NCI-H2107 treated with DMSO at 0.1 percent for 48 hours (cell line): Measurements from ENCODE around the gene IRF2.

Experiments
- DNase-seq: peaks from one replicate; lab custom pipeline; 2025; ENCODE audit not compliant: unreplicated experiment; lab: John Stamatoyannopoulos, UW

The IRF2 gene

DNA sequence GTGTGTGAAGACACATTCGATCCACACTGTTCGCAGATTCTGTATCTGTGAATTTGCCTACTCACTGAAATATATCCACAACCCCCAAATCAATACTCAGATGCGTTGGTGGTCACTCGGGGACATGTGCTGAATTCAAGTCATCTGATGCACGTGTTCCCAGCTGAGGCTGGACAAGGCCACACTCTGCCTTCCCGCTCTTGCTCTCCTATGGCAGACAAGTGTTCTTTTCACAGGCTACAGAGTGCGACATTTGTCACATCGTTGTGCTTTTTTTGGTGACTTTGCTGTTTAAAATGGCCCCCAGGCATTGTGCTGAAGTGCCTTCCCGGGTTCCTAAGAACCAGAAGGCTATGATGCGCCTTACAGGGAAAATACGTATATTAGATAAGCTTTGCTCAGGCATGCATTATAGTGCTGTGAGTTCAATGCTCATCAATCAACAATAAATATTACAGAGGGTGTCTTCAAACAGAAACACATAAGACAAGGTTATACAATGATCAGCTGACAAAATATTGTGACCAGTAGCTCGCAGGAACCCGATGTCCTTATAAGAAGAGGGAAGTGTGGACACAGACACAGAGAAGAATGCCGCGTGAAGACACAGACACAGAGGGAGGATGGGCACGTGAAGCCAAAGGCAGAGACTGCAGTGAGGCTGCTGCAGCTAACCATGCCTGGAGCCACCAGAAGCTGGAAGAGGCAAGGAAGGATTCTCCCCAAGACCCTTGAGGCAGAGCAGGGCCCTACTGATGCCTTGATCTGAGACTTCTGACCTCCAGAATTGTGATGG lies 42.0 kb downstream of the IRF2 start:
- no peak for DNase-seq

DNA sequence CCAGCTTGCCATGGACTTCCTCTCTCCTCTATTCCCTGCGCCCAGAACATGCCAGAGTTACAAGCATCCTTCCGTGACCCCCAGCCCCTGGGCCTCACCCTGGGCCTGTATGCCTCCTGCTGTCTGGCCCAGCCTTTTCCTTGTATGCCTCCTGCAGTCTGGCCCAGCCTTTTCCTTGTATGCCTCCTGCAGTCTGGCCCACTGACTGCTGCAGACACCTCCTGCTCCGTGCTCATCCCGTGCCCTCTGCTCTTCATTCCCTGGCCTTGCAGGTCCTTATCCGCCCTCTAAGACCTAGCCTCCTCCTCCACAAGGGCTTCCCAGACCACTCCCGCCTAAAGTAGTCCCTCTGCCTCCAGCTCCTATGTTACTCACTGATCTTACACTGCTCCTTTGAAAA lies 44.2 kb downstream of the IRF2 start:
- DNase-seq: no peak

DNA sequence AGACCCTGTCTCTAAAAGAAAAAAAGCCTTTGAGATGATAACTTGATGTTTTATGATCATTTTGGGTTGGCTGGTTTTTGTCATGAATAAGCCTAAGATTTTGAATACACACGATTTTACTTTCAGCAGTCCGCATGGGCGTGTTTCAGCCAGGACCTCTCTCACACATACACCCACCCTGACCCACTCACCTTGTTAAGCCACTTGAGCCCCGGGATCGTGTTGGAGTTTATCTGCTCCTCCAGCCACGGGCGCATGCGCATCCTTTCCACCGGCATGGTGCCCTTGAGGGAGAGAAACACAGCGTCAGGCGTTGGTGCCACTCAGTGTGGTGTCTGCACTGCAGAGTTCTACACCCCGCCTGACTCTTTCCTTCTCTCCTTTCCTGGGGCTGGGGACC lies 45.6 kb downstream of the IRF2 start:
- DNase-seq: no peak

DNA sequence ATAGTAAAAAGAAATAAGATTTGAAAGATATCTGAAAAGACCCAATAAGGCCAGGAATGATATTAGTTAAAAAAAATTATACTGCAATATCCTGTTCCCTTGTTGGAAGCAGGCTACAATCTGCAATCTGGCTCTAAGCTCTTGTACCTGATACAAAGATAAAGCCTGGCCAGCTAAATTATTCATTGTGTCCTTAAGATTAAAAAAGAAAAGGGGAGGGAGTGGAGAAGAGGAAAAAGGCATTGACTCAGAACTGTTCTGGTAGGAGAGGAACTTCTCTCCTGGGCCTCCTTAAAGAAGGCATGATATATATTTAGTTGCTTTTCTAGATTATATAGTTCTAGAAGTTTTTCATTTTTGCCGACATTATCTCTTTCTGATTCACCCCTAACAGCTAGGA lies 46.7 kb downstream of the IRF2 start:
- DNase-seq: no peak

DNA sequence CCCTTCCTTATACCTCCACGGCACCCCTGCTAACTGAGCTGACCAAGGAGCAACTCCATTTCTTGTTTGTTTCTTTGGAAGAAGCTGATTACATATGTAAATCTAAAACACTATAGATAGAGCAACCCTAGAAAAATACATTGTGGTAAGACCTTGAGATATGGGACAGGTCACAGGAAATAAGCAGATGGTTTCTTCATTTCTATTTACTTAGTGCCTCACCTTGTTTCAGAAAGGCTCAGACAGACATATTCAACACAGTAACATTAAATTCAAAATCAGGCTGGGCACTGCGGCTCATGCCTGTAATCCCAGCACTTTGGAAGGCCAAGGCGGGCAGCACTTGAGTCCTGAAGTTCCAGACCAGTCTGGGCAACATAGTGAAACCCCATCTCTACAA lies 47.3 kb downstream of the IRF2 start:
- no peak for DNase-seq

DNA sequence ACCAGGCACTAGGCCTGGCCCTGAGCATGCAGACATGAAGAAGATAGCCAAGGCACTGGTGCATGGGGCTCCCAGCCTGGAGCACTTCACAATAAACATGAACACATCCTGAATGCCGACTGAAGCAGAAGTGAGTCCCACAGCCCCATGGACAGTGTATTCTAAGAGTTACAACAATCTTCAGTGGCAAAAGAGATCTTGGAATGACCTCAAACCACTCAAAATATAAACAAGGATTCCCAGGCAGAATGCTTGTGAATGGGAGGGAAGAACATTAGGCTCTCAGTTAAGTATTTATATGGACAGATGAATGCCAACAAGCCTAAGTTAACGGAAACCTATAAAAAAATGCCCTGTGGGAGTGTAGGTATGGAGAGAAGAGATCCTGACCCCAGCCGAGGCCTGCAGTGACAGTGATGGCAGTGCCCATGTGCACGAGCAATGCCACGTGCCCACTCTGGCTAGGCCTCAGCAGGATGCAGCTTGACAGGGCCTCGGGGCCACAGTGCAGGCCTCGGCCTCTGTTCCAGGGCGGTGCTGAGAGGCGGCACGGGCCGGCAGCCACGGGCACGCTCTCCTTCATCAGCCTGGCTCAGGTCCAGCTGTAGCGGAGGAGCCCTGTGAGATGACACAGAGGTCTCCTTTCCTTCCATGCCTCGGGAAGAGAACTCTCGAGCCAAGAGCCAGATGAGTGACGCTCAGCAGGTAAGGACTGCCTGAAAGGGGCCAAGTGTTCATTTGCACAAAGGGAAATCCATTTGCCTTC lies 49.2 kb downstream of the IRF2 start:
- DNase-seq: no peak

DNA sequence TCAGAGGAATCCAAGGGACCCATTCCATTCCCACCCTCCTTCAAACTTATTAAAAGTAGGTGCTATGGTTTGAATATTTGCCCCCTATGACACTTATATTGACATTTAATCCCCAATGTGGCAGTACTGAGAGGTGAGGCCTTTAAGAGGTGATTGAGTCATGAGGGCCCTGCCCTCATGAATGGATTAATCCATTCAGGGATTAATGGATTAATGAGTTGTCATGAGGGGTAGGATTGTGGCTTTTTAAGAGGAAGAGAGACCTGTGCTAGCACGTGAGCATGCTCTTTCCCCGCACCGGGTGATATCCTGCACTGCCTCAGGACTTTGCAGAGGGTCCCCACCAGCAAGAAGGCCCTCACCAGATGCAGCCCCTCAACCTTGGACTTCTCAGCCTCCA lies 50.1 kb downstream of the IRF2 start:
- no peak for DNase-seq

DNA sequence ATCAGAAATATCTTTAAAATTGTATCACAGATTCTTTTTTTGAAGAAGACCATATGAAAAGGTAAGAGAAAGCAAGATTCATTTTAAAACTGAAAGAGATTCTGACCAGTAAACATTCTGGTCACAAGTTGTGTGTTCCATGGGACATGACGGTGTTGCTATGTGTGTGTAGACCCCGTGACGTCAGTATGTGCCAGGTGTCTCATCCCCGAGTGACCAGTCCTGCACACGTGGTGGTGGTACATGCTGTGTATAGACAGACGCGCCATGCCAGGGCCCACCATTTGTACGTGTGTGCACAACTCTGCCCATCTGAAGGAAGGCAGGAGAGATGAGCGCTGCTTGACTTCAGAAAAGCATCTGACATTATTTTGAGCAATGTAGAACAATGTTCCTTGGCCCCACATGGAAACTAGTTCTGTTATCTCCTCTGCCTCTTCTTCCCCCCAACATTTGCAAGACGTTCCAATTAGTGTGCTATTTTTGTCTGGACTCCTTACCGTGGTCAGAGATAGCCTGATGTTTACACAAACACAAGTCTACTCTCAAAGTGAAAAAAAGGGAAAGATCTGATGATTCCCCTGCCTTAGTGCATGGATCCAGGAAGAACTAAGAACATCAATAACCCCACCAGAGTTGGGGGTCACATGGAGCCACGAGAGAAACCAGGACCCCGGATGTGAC lies 51.2 kb downstream of the IRF2 start:
- DNase-seq: no peak

DNA sequence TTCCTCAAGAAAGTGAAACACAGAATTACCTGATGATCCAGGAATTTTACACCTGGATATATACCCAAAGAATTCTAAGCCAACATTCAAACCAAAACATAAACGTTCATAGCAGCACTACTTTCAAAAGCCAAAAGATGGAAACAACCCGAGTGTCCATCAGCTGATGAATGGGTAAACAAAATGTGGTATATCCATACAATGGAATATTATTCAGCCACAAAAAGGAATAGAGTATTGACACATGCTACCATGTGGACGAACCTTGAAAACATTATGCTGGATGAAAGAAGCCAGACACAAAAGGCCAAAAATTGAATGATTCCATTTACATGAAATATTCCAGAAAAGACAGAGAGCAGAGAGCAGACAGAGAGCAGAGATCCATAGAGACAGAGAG lies 52.0 kb downstream of the IRF2 start:
- no peak for DNase-seq

DNA sequence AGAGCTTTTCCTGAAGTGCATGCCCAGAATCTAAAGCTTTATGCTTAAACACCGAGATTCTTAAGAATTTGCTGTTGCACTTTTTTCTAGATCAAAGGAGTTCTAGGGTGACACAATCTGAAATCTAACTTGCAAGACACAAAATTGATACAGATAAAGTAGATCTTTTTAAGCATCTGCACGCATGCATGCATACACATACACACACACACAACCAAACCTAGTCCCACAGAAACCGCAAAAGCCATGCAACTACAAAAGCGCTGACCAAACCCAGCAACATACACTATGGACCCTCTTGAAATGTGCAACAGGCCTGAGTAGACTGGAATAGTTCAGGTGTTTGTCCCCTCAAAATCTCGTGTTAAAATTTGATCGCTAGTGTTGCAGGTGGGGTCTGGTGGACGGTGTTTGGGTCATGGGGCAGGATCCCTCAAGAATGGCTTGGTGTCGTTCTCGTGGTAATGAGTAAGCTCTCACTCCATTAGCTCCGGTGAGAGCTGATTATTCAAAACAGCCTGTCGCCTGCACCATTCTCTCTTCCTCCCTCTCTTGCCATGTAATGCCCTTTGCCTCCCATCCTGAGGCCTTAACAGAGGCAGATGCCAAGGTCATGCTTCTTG lies 52.7 kb downstream of the IRF2 start:
- DNase-seq: no peak

DNA sequence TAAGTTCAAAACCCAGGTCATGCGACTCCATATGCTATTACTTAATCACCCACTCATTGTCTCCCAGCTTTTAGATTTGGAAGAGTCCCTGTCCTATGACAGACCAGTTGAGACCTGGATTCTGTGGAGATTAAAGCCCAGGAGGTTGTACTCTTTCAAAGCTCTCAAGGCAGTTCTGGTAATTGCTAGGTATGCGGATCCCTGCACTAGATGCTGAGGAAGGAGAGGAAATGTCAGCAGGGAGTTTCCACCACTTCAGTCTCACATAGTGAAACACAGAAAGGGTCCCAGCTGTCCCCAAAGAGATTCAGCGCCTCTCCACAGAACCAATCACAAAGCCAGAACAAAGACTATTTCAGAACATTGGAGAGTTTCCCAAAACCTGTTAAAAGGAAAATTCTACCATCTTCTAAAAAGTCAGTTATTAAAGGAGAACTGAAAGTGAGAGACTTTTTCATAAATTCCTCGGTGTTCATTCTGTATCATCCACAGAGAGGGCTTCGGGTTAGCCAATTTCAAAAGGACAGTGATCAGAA lies 53.4 kb downstream of the IRF2 start:
- no peak for DNase-seq

DNA sequence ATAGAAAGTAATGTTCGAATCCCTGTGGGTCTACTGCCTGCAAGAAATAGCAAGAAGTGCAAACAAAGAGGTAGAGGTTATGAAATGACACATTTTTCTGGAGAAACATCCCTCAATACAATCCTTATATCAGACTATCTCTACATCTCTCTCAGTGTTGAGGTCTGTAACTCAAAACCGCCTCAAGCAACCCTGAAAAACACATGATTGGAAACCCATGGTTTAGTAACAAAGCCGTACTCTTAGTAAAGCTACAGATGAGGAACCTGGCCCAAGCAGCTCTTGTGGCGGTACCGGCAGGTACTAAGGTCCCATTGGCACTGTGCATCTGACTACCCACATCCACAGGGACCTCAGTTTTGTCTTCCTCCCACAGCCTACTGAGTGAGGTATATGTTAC lies 53.9 kb downstream of the IRF2 start:
- no peak for DNase-seq

DNA sequence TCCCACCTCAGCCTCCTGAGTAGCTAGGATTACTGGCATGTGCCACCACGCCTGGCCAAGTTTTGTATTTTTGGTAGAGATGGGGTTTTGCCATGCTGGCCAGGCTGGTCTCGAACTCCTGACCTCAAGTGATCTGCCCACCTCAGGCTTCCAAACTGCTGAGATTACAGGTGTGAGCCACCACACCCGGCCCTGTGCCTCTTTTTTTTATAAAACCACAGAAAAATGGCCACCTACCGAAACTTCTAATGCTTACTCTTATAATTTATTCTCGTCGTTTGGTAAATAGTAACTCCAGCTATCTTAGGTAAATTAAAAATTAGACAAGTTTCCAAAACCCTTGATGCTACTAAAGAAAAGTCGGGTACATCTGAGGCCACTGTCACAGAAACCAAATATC lies 54.4 kb downstream of the IRF2 start:
- DNase-seq: no peak

DNA sequence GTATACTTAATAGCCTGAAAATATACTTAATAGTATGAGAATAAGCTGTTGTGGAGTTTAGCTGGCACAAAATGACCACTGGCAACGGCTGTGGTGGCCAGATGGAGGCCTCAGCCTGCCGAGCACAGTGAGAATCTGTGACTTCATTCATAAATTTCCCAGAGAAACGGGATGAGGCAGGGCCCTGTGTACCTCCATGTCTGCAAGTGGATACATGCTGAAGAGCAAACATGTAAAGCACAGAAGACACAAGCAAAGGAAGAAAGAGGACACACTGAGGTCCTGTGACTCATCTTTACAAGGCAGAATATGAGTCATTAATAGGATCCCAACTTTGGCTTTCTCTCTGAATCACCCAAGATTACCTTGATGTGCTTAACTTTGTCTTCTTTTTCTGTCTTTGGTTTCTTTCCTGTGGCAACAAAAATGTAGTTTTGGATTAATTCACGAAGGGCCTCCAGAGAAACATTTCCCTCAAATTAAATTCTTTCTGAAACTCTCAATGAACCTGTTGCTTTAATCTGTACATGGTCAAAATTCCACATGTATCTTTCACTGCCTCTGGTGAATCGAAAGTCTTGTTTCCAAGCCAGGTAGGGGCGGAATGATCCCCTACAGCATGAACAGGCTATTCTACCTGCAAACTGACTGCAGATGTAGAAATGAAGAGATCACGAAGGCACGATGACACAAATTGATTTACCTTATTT lies 56.4 kb downstream of the IRF2 start:
- no peak for DNase-seq

DNA sequence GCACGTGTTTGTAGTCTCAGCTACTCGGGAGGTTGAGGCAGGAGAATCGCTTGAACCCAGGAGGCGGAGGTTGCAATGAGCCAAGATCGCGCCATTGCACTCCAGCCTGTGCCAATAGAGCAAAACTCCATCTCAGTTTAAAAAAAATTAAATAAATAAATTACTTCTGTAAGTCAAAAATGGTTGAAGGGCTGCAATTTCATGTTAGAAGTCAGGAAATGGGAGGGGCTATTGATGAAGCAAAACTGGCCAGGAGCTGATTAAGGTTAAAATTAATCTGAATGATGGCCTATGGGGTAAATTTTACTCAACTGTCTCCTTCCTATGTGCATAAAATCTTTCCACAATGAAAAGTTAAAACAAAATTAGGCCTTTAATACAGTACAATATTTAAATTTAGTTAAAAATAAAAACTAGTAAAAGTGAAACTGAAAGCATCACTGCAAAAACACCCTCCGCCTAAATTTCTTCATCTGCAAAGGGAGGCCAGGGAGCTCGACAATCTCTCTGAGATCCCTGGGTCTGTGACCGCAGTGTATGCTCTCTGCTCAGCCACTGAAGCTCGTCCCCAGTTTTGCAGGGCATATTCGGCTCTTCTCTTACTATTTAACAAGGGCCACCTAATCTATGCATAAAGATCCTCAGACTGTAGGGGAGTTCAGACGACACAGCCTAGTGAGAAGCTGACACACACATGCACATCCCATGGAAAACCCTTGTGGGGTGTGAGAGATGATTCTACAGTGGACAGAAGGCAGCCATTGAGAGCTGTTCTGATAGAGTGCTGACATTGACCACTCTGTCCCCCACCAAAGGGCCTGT lies 57.2 kb downstream of the IRF2 start:
- DNase-seq: no peak

DNA sequence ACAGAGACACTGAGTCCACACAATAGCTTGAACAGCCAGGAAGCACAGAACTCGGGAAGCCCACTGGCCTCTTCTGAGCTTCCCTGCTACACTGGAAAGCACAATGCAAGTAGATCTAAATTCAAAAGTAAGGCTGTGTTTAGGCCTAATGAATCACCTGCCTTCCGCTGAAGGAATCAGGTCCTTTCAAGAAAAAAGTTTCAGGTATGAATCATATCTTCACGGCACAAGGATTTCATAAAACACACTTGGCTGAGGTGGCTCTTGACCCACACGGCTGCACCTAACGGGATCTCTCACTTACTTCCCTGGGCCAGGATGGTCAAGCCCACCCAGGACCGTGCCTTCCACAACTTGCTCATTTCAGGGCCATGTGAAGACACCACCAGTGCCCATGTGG lies 59.3 kb downstream of the IRF2 start:
- no peak for DNase-seq

DNA sequence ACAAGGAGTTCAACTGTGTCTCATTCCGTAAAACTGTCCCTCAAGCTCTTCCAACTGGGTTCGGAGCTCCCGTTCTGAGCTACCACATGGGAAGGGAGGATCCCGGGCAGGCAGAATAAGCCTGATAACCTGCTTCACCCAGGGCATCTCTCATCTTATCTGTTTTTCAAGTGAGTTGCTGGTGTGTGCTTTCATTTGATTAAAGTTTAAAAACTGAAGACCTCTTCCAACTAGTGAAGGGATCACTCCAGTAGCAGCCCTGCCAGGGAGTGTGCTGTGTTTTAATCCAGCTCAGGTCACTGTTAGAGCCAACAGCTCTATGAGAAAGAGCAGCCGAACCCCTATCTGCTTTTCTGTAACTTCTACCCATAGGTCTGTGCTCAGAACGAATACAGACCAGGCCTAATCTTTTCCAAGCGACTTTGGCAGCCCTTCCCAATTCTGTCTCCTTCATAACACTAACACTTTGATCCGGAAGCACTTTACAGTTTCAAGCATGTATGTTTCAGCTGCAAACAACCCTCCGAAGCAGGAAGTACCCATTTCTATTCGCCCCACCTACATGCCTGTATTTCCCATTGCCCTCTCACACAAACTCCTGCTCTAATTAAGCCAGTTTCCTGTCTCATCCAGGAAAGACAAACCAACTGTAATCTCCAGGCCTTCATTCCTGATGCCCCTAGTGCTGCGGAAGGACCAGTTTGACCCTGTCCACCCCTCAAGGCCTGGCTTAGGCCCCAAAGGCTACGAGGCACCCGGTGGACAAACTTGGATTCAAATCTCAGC lies 60.9 kb downstream of the IRF2 start:
- DNase-seq: no peak

DNA sequence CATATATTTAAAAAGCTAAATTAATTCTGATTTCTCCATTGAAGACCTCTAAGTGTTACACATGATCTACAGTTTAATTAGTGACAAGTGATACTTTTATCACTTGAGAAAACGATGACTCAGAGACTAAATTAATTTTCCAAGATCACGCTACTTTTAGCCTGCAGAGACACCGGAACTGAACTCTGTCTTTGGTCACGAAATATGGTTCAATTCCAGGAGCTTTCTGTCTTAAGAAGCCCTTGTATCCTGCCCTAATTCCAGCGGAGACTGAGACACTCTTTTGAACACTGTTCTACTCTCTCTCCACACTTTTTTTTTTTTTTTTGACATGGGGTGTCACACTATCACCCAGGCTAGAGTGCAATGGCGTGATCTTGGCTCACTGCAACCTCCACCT lies 63.6 kb downstream of the IRF2 start:
- no peak for DNase-seq
